Glutamatergic neuron (in vitro differentiated cells): ENCODE results near the gene SLC15A3. TPM values are rescaled to one million over a fixed set of nuclear protein-coding genes. Genes with fewer than 3 reads are reported as not detected.

Experiments used
- DNase-seq: peaks from one replicate; pipeline ENCODE4 v3.0.0; 2022
- H3K27ac Mint-ChIP-seq: one replicate; pipeline ENCODE4 v1.8.0; 2020; ENCODE audit warnings: mild to moderate bottlenecking, mixed read lengths, inconsistent platforms; ENCODE audit not compliant: unreplicated experiment
- H3K27me3 Mint-ChIP-seq: one replicate; pipeline ENCODE4 v1.8.0; 2020; ENCODE audit warnings: mild to moderate bottlenecking, moderate library complexity, mixed read lengths, inconsistent platforms; ENCODE audit not compliant: unreplicated experiment
- H3K36me3 Mint-ChIP-seq: one replicate; pipeline ENCODE4 v1.8.0; 2020; ENCODE audit warnings: mild to moderate bottlenecking, mixed read lengths, inconsistent platforms; ENCODE audit not compliant: unreplicated experiment
- H3K4me1 Mint-ChIP-seq: one replicate; pipeline ENCODE4 v1.8.0; 2020; ENCODE audit warnings: mild to moderate bottlenecking, low read depth, mixed read lengths, inconsistent platforms; ENCODE audit not compliant: unreplicated experiment
- H3K4me3 Mint-ChIP-seq: one replicate; pipeline ENCODE4 v1.8.0; 2020; ENCODE audit warnings: mild to moderate bottlenecking, mixed read lengths, inconsistent platforms; ENCODE audit not compliant: unreplicated experiment
- H3K9me3 Mint-ChIP-seq: one replicate; pipeline ENCODE4 v1.8.0; 2020; ENCODE audit warnings: mild to moderate bottlenecking, moderate library complexity, mixed read lengths, inconsistent platforms; ENCODE audit not compliant: unreplicated experiment
- total RNA-seq: library from RNA; stranded (reverse); fragmentation: NEBNext Ultra II Directional; extraction: Animal tissue kit (Norgen Biotek cat#: 25700); gene quantifications from one replicate; pipeline ENCODE4 v1.2.1, GENCODE V29; 2021; ENCODE audit not compliant: unreplicated experiment
- TF ChIP-seq, protein P1 (sequence below): fragments of 200-600 bp; sonication (generic); IDR thresholded peaks from one replicate; pipeline ENCODE4 v1.5.0; 2021; ENCODE audit not compliant: partially characterized antibody, unreplicated experiment

SLC15A3 gene
- total RNA-seq, 1 donor from 2014 or later: 4.4 TPM

DNA sequence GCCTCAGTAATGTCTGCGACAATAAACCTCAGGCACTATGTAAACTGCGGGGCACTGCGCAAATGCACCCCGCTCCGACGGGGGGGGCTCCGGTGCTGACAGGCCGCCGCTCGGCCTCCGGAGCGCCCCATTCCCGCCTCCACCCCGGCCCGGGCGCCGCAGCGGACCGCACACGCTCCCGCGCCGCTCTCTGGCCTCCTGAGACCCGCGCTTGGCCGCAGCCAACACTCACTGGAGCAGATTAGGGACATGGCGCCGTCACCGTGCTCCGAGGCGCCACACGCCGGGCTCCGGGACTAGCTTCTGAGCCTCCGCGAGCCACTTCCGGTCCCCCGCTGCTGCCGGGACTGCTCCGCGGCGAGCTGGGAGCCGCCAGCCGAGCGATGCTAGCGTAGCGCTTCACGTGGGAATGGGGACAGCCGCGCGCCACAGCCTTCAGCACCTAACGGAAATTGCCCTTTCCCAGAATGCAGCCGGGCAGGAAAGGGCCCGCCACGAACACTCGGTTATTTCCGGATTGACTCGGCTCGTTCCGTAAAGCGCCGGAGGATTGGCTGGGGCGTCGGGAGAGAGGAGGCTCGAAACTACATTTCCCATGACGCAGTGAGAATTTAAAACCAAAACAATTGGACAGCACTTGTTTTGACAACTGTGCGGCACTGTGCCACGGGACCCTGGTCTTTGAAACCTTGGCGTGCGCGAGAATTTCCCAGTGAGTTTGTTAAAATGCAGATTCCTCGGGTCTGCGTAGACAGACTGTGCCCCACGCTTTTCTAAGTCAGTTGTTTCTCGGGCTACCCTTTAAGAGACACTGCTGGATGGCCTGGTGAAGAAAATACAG lies 45.6 kb downstream of the SLC15A3 start, which contains the start of gene PRPF19:
TSS of gene PRPF19 (minus strand) at position 454 of the 841 bp plus-strand sequence. CDS start at position 251, 203 bp downstream.
- Mint-ChIP-seq H3K4me3 (peak within 1 kb of the TSS; percentile 92), H3K27me3 (peaks cover 10% of the 10 kb centered on the region), H3K4me1 (peaks cover 15% of the 10 kb centered on the region), H3K27ac (peak within 1 kb of the TSS; percentile 69), H3K36me3 (peaks cover 13% of the 10 kb centered on the region), H3K9me3 (peaks cover 2% of the 10 kb centered on the region)
- TF ChIP-seq, protein P1, sequence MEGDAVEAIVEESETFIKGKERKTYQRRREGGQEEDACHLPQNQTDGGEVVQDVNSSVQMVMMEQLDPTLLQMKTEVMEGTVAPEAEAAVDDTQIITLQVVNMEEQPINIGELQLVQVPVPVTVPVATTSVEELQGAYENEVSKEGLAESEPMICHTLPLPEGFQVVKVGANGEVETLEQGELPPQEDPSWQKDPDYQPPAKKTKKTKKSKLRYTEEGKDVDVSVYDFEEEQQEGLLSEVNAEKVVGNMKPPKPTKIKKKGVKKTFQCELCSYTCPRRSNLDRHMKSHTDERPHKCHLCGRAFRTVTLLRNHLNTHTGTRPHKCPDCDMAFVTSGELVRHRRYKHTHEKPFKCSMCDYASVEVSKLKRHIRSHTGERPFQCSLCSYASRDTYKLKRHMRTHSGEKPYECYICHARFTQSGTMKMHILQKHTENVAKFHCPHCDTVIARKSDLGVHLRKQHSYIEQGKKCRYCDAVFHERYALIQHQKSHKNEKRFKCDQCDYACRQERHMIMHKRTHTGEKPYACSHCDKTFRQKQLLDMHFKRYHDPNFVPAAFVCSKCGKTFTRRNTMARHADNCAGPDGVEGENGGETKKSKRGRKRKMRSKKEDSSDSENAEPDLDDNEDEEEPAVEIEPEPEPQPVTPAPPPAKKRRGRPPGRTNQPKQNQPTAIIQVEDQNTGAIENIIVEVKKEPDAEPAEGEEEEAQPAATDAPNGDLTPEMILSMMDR: no peak
- peak; percentile 99 for DNase-seq

DNA sequence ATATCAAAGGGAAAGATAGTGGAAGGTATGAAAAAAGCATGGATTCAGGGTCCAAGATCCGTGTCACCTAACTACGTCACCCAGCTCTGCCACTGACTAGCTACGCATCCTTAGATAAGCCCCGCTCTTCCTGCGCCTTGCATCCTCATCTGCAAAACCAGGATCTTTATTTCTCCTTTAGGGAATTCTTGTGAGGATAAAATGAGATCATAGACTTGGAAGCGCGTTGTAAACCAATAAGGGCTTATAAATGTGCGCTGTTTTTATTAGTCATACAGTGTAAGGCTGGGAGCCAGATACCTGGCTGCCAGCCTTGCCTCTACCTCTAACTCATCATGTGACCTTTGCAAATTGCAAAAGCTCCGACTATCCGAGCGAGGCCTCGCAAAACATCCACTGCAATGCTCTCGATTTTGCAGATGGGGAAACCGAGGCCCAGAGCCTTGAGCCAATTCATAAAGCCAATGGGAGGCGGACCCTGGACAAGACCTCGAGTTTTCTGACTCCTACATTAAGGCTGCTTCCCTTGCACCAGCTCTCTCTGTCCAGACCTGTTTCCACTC lies 46.3 kb downstream of the SLC15A3 start:
- peaks cover 15% of the 10 kb centered on the region for H3K4me1 Mint-ChIP-seq

DNA sequence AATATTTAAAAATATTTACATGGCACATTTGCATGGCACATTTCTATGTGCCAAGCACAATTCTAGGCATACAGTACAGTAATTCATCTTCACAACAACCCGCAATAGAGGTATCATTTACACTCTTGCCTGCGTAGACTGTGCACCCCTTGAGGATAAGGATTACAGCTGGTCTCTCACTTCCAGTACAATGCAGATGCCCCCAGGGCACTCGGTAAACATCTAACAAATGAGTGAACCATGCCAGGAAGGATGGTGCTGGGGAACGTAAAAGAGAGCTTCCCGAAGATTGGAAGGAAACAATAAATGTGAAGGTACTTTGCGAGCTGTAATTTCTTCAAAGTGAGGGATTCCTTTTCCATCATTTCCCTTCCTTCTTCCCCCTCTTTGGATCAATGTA lies 46.9 kb downstream of the SLC15A3 start:
- H3K27me3 Mint-ChIP-seq: peaks cover 6% of the 10 kb centered on the region
- DNase-seq: no peak
- H3K27ac Mint-ChIP-seq: peak overlapping the region; percentile 69
- H3K9me3 Mint-ChIP-seq: peaks cover 2% of the 10 kb centered on the region
- H3K4me3 Mint-ChIP-seq: peak overlapping the region; percentile 92
- peaks cover 15% of the 10 kb centered on the region for H3K4me1 Mint-ChIP-seq
- TF ChIP-seq, protein P1: no peak
- peaks cover 13% of the 10 kb centered on the region for H3K36me3 Mint-ChIP-seq

More for the DNA sequence above, 46.3 kb downstream of the SLC15A3 start:
- peaks cover 6% of the 10 kb centered on the region for H3K27me3 Mint-ChIP-seq
- H3K36me3 Mint-ChIP-seq: peaks cover 13% of the 10 kb centered on the region
- no peak for DNase-seq
- TF ChIP-seq, protein P1: no peak
- H3K4me3 Mint-ChIP-seq: peak overlapping the region; percentile 92
- peaks cover 2% of the 10 kb centered on the region for H3K9me3 Mint-ChIP-seq
- H3K27ac Mint-ChIP-seq: peak overlapping the region; percentile 69

DNA sequence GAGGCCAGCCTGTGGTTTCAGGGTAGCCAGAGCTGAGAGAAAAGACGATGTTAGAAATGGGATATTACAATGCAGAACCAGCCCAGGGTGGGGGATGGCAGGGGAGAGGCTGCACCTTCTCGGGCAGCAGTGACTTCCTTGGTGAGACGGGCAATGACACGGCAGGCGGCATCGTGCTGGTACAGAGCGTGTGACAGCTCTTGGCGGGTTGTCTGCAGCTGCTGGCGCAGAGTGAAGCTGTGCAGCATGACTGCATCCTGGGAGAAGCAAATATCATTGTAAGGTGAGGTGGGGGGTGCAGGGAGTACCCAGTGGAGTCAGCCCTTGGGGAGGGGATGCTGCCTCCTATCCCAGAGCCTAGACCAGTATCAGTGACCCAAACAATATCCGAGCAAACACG lies 49.4 kb downstream of the SLC15A3 start:
- H3K4me3 Mint-ChIP-seq: no peak overlapping the region
- no peaks in the 10 kb centered on the region for H3K27me3 Mint-ChIP-seq

More for the DNA sequence above, 49.4 kb downstream of the SLC15A3 start:
- Mint-ChIP-seq H3K9me3 (no peaks in the 10 kb centered on the region), H3K27ac (no peak overlapping the region), H3K4me1 (peaks cover 15% of the 10 kb centered on the region), H3K36me3 (peaks cover 3% of the 10 kb centered on the region)
- DNase-seq: no peak
- TF ChIP-seq, protein P1: no peak
